ENCODE results near the gene MRPS31.
"Not testable (repeated sequence)": the region's sequence is repeated elsewhere in the genome, so short reads cannot be mapped to it uniquely, and the experiment has no call there.

MRPS31 gene

GRCh38 chr13:40789275-40790153 is 18.5 kb upstream of the MRPS31 start, which contains the start of gene SLC25A15:
TSS of gene SLC25A15 (plus strand) at chr13:40789611. CDS start at chr13:40793227, 3,616 bp downstream.
- DNase-seq, result peak; percentile 76 to 88

DNA sequence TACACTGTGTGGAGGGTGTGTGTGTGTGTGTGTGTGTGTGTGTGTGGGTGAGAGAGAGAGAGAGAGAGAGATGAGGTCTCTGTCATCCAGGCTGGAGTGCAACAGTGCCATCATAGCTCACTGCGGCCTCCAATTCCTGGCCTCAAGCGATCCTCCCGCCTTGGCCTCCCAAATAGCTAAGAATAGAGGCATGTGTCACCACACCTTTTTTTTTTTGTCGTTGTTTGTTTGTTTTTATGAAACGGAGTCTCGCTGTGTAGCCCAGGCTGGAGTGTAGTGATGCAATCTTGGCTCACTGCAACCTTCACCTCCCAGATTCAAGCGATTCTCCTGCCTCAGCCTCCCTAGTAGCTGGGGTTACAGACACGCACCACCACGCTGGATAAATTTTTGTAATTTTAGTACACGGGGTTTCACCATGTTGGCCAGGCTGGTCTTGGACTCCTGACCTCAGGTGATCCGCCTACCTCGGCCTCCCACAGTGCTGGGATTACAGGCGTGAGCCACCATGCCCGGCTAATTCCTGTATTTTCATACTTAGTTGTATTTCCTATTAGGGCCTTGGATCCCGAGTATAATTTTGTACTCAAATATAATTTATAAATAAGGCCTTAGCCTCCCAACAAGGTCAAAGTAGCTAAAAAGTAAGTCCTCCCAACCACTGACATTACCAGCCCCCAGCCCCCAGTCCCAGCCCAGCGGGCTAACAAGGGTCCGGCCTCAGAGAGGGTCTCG is 17.7 kb upstream of the MRPS31 start:
- DNase-seq, result not testable (repeated sequence)

GRCh38 chr13:40787062-40787461 is 16.1 kb upstream of the MRPS31 start:
- no peak for DNase-seq

GRCh38 chr13:40786568-40786996 is 15.6 kb upstream of the MRPS31 start:
- peak in 1 of 2 donors; percentile 43 for DNase-seq

DNA sequence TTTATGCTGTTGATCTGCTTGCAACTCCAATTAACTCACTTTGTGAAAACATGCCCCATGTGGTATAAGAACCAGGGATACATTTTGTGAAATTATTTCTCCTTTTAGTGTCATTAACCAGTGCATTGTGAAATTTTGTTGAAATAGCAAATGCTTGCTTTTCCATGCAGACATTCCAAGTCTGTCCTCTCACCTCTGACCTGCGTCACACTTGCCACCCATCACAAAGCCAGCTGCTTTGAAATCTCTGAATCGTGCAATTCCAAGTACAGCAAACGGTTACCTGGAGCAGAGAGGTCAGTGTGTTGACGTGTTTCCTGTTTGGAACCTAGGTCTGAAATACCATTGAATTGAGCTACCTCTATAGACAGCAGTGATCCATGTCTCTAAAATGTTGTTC is 13.6 kb upstream of the MRPS31 start:
- no peak for DNase-seq

GRCh38 chr13:40782971-40783370 is 12.0 kb upstream of the MRPS31 start:
- not testable (repeated sequence) for DNase-seq

DNA sequence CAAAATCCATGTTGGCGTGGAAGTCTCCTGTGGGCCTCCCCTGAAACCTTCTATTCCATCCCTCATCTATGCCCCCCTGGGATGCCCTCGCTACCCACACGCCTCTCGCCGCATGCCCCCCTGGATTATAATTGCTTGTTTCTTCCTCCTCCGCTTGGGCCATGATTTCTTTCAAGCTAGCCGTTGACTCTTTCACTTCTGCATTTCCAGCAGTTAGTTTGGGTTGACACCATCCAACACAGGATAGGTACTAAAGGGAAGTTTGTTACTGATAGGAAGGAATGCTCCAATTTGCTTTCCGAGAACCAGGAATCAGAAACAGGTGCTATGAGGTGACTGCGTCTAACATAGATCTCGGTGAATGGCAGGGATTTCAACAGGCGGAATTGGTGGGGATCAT is 10.7 kb upstream of the MRPS31 start:
- peak; percentile 45 to 61 for DNase-seq

DNA sequence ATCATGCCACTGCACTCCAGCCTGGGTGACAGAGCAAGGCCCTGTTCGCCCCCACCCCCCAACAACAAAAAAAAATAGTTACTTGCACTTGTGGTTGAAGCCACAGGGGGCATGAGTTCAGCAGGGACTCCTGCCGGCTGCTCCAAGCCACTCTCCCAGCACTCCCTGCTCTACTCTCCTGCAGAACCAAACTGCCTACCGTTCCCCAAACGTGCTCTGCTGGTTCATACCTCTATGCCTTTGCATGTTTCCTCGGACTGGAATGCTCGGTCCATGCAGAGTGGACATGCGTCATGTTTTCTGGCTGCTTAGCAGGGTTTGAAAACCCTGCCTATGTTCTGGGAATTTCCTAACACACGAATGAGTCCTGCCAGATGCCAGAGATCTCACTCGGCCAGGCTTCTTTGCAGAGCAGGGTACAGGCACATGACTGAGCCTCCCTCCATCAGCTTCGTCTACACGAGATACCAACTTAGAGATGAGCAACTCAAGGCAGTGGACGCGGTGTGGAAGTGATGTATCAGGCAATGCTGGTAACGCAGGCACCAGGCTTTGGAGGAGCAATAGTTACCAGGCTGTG is 9.9 kb upstream of the MRPS31 start:
- no peak for DNase-seq

DNA sequence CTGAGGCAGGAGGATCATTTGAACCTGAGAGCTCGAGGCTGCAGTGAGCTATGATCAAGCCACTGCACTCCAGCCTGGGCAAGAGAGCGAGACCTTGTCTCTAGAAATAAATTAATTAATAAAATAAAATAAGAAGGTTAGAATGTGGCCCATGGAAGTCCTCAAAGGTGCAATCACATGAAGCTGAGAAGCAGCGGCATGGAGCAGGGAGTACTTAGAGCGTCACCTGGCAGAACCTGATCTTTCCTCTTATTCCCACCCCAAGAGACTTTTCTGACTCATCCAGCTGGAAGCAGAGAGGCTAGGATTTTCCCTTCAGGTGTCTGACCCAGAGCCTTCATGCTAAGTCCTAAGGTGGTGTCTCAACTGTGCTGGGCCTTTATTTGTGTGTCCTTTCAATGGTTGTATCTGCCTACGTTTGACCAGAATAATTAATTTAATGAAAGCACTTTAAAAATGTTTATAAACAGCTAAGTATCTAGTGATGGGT is 8.9 kb upstream of the MRPS31 start:
- DNase-seq, result no peak

DNA sequence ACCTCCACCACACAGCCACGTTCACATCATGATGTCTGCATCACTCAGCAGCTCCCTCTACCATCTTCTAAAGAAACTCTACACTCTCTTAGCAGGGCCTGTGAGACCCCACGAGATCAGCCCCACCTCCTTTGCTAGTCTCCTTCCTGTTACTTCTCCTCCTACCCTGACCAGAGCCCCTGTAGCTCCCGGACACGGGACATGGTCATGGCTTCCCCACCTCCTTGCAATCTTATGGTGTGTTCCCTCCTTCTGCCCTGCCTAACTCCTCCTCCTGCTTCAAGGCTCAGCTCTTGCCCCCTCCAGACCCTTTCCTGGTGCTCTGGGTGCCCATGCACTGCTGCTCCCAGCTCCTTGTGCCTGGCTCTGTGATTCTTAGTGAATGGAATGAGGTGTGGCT is 8.1 kb upstream of the MRPS31 start:
- DNase-seq, result no peak

GRCh38 chr13:40777809-40778175 is 6.8 kb upstream of the MRPS31 start:
- DNase-seq, result no peak

DNA sequence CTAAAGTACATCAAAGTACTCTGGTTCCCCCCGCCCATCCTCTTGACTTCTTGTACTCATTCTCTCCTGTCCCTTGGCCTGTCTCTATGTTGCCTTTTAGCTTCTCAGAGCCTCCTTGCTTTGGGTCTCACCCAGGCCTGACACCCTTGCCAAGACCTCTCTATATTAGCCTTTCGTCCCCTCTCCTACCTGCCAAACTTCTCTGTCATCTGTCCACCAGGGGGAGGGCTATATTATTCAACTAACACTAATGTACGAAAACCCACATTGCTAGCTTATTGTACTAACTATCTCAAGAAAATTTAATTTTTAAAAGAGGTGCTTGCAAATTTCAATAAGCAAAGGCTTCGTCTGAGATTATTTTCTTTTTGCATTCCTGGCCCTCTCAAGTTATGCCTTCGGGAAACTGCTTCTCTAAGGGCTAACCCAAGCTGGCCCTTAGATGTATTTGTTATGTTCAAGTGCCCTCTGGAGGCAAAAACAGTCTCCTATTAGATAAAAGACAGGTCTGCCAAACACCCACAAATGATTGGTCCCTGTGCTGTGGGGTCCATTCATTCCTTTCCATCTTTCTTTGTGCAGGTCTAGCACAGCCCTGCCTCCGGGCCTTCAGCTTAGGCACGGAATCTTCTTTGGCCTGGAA is 6.3 kb upstream of the MRPS31 start:
- DNase-seq, result peak; percentile 23 to 42

- peak; percentile 34 to 56 for DNase-seq
Observed at GRCh38 chr13:40776681-40777165, 5.7 kb upstream of the MRPS31 start.

DNA sequence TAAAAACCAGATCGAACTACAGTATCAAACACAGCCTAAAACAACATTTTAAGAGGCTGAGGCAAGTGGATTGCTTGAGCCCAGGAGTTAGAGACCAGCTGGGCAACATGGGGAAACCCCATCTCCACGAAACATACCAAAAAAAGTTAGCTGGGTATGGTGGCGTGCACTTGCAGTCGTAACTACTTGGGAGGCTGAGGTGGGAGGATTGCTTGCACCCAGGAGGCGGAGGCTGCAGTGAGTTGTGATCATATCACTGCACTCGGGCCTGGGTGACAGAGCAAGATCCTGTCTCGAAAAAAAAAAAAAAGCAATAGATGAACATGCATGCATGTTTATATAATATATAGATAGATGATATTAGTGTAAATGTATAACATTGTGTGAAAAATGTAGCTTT is 5.2 kb upstream of the MRPS31 start:
- DNase-seq, result no peak

GRCh38 chr13:40774672-40775071 is 3.7 kb upstream of the MRPS31 start:
- no peak for DNase-seq

DNA sequence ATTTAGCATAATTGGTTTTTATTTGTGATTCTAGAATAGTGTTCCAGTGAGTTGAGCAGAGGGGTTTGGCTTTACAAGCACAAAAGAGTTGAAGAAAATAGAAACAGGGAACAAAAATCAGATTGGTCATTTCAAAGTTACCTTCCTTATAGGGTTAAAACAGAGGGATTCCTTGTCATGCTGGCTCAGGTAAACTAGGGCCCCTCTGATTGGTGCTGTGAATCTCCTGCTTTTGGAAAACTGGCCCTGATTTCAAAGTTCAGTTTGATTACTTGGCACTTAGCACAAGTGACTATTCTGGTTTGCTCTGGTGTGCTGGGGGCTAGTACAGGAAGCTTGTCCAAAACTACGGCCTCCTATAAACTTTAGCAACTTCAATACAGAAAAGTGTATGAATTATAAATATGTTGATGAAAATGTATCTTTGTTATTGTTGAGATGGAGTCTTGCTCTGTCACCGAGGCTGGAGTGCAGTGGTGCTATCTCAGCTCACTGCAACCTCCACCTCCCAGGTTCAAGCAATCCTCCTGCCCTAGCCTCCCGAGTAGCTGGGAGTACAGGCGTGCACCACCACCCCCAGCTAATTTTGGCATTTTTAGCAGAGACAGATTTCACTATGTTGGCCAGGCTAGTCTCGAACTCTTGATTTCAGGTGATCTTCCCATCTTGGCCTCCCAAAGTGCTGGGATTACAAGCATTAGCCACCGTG is 1.9 kb upstream of the MRPS31 start:
- no peak for DNase-seq

DNA sequence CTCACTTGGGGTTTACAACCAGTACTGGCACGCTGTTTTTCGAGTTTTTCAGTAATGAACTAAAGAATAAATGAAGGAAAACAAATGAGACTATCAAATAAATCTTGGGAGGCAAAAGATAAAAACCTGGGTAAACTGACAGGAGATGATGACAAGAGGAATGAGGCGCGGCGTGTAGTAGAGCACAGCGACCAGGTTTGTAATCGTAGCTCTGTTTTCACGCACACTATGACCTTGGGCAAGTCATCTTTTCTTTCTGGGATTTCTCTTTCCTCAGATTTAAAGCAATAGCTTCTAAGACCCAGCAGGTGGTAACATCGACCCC is 419 bp downstream of the MRPS31 start:
- no peak for DNase-seq

DNA sequence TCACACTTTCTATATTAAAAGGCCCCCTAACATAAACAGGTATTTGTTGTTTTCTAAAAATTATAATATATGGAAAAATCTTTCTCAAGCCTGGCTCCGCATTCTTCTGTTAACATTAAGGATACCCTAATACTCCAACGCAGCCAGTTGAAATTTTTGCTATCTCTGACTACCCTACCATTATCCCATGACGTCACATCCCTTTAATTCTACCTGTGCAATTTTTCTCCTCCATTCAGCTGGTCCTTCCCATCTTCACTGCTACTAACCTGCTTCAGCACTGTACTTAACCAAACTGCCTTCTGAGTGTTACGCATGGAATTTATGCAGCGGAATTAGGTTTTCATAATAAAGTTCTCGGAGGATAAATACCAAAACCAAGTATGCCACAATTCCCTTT is 1.0 kb downstream of the MRPS31 start:
- no peak for DNase-seq

DNA sequence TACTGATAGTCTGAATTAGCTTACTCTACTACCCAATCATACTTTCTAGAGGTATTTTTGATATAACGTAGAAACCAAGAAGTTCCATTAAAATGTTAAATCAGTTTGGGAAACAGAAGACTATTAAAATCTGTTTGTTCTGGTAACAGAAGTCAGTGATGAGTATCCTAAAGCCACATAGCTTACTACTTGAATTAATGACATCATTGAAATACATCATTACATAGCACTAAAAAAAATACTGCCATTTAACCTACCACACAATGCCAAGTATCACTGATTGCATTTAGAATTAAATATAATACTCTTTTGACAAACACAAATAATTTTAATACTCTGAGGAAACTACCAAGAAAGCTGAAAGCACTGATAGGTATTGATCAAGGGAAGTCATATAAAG is 5.4 kb downstream of the MRPS31 start:
- no peak for DNase-seq

- no peak for DNase-seq
Observed at GRCh38 chr13:40764587-40765403, 6.2 kb downstream of the MRPS31 start.

DNA sequence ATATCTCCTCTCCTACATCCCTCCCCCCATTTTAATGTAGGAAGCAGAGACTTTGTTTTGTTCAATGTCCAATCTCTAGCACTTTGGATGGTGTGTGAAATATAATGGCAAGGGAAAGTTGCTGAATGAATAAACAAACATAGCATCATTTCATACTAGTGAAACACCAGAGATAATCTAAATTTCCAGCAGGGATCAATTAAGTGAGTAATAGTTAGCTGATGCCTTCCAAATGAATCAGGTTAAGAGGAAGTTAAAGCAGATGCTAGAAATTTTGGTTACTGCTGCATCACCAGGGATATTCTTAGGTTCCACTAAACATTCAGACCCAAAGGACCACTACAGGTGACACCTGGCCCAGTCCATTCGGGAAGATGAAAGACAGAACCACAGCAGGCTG is 8.1 kb downstream of the MRPS31 start:
- DNase-seq, result no peak
